Measurements from ENCODE around the gene SEZ6. TPM values are rescaled to one million over a fixed set of nuclear protein-coding genes. Genes with fewer than 3 reads are reported as not detected.

The SEZ6 gene
- not detected in 2 replicates for total RNA-seq

DNA sequence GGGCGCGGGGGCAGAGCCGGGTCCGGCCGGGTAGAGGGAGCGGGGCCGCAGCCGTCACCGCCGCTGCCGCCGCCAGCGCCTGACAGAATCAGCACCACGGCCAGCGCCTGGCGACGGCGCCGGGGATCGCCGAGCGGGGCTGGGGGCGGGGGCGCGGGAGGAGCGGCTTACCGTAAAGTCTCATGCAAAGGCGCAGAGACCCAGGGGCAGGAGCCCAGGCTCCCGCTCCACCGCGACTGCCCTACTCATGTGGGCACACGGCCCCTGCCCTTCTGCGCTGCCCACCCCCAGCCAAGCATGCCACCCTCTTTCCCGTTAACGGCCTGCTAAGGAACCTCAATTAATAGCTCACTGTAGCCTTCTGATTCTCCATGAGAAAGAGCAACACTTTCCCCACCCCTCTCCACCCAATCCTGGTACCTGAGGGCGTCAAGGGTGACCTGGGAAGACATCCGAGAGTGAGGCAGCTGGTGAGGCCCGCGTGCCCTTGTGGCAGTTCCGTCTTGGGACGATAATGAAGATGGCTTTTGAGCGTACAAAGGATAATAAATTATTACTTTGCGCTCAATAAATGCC is at the start of gene SEZ6:
Gene SEZ6 (minus strand): TSS at position 98 of the 576 bp plus-strand sequence. CDS start 164 bp downstream, outside the sequence.
- H3K4me3 ChIP-seq (ENCODE audit: low read depth, low read length): no peak within 1 kb of the TSS
- no peak for TF ChIP-seq CTCF (IDR thresholded peaks at IDR 0.05; ENCODE audit: insufficient read depth, low read depth, low read length)
- DNase-seq (ENCODE audit: low read depth): peak; percentile 65

GRCh38 chr17:29054835-29055234 is 49.0 kb upstream of the SEZ6 start:
- no peak for DNase-seq (ENCODE audit: low read depth)
- H3K4me3 ChIP-seq (ENCODE audit: low read depth, low read length): no peak overlapping the region
- no peak for TF ChIP-seq CTCF (IDR thresholded peaks at IDR 0.05; ENCODE audit: insufficient read depth, low read depth, low read length)

GRCh38 chr17:29051731-29052130 is 45.9 kb upstream of the SEZ6 start:
- no peak for TF ChIP-seq CTCF (IDR thresholded peaks at IDR 0.05; ENCODE audit: insufficient read depth, low read depth, low read length)
- DNase-seq (ENCODE audit: low read depth): no peak
- H3K4me3 ChIP-seq (ENCODE audit: low read depth, low read length): no peak overlapping the region

GRCh38 chr17:29051194-29051593 is 45.4 kb upstream of the SEZ6 start:
- no peak for DNase-seq (ENCODE audit: low read depth)
- TF ChIP-seq CTCF (IDR thresholded peaks at IDR 0.05; ENCODE audit: insufficient read depth, low read depth, low read length): no peak
- no peak overlapping the region for H3K4me3 ChIP-seq (ENCODE audit: low read depth, low read length)

DNA sequence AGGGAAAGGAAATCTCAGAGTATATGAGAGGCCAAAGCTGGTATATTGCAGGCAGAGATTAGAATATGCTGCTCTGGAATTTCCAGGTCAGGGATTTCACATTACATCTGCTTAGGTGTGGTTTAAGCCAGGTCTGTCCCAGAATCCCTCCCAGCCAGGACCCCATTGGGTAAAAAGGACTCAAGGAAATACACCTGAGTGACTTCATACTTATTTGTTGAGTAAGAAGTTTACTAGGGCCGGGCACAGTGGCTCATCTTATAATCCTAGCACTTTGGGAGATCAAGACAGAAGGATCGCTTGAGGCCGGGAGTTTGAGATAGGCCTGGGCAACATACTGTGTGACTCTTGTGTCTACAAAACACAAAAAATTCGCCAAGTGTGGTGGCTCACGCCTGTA is 44.3 kb upstream of the SEZ6 start:
- no peak for DNase-seq (ENCODE audit: low read depth)
- TF ChIP-seq CTCF (IDR thresholded peaks at IDR 0.05; ENCODE audit: insufficient read depth, low read depth, low read length): no peak
- H3K4me3 ChIP-seq (ENCODE audit: low read depth, low read length): no peak overlapping the region

- no peak for DNase-seq (ENCODE audit: low read depth)
- no peak for TF ChIP-seq CTCF (IDR thresholded peaks at IDR 0.05; ENCODE audit: insufficient read depth, low read depth, low read length)
Observed at GRCh38 chr17:29049541-29050145, 43.8 kb upstream of the SEZ6 start.

More at GRCh38 chr17:29049541-29050145, 43.8 kb upstream of the SEZ6 start:
- H3K4me3 ChIP-seq (ENCODE audit: low read depth, low read length): no peak overlapping the region

Data from fibroblast of villous mesenchyme (primary cell).